SK-N-SH treated with all-trans-retinoic acid at 6 μM for 48 hours (cell line): Measurements from ENCODE around the gene CD79A.

ENCODE experiments used
- ARNTL ChIP-seq: fragments of 450-650 bp; formaldehyde crosslinking; IDR thresholded peaks from 2 replicates; pipeline ENCODE4 v1.5.0; 2020; ENCODE audit warnings: low read depth, mild to moderate bottlenecking, moderate library complexity, borderline replicate concordance
- ISL1 ChIP-seq: fragments of 250-450 bp; sonication (Bioruptor Pico); IDR thresholded peaks from 2 replicates; pipeline ENCODE4 v2.1.2; 2022; ENCODE audit warnings: mild to moderate bottlenecking, moderate library complexity
- OSR1 ChIP-seq: fragments of 250-450 bp; sonication (Bioruptor Pico); IDR thresholded peaks from 2 replicates; pipeline ENCODE4 v1.8.0; 2022; ENCODE audit warnings: moderate library complexity, mild to moderate bottlenecking, inconsistent platforms
- PPARA ChIP-seq: fragments of 250-450 bp; sonication (Bioruptor Pico); IDR thresholded peaks from 2 replicates; pipeline ENCODE4 v1.5.0; 2020; ENCODE audit warnings: mild to moderate bottlenecking, borderline replicate concordance
- RARB ChIP-seq: fragments of 250-450 bp; sonication (Bioruptor Pico); IDR thresholded peaks from 2 replicates; pipeline ENCODE4 v1.8.0; 2021; ENCODE audit warnings: mild to moderate bottlenecking, moderate library complexity
- TOX ChIP-seq: fragments of 250-450 bp; sonication (Bioruptor Pico); IDR thresholded peaks from 2 replicates; pipeline ENCODE4 v1.8.0; 2021; ENCODE audit warnings: mild to moderate bottlenecking, moderate library complexity, borderline replicate concordance
- ZC3H10 ChIP-seq: fragments of 250-450 bp; sonication (Bioruptor Pico); IDR thresholded peaks from 2 replicates; pipeline ENCODE4 v1.5.1; 2021; ENCODE audit warnings: mild to moderate bottlenecking, moderate library complexity
- TF ChIP-seq, protein P1 (sequence below): fragments of 250-450 bp; sonication (Bioruptor Pico); IDR thresholded peaks from 2 replicates; pipeline ENCODE4 v1.8.0; 2020; ENCODE audit warnings: mild to moderate bottlenecking, moderate library complexity, borderline replicate concordance
- TF ChIP-seq, protein P2 (sequence below): fragments of 250-450 bp; sonication (Bioruptor Pico); IDR thresholded peaks from 2 replicates; pipeline ENCODE4 v1.5.1; 2021; ENCODE audit warnings: mild to moderate bottlenecking, moderate library complexity

DNA sequence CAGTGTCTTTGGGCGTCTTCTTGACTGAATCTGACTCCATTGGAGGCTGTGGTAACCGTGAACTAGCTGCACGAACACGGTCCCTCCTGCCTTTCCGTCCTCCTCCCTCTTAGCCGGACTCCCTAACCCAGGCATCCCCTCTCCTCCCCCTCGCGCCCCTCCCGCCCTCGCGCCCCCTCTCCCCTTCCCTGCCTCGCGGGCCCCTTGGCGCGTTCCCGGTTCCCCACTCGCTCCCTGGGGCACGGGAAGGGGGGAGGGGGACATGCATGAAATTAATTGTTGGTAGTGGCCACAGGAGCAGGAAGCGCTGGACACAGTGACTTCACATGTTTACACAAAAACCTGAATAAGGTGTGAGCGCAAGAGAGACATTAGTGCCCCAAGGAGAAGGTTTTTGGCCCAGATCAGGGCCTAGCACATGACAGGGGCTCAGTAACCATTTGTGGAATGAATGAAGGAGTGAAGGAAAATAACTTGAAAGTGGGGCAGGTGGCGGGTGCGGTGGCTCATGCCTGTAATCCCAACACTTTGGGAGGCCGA, 32.0 kb upstream of the CD79A start:
- no peak for TF ChIP-seq RARB
- TF ChIP-seq OSR1 (CRISPR knock-in tag), result no peak
- no peak for TF ChIP-seq TOX (CRISPR knock-in tag)
- no peak for TF ChIP-seq ISL1 (CRISPR knock-in tag)
- TF ChIP-seq PPARA, result no peak
- no peak for TF ChIP-seq ARNTL (CRISPR knock-in tag)
- TF ChIP-seq, protein P1, sequence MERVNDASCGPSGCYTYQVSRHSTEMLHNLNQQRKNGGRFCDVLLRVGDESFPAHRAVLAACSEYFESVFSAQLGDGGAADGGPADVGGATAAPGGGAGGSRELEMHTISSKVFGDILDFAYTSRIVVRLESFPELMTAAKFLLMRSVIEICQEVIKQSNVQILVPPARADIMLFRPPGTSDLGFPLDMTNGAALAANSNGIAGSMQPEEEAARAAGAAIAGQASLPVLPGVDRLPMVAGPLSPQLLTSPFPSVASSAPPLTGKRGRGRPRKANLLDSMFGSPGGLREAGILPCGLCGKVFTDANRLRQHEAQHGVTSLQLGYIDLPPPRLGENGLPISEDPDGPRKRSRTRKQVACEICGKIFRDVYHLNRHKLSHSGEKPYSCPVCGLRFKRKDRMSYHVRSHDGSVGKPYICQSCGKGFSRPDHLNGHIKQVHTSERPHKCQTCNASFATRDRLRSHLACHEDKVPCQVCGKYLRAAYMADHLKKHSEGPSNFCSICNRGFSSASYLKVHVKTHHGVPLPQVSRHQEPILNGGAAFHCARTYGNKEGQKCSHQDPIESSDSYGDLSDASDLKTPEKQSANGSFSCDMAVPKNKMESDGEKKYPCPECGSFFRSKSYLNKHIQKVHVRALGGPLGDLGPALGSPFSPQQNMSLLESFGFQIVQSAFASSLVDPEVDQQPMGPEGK (CRISPR knock-in tag), result no peak
- TF ChIP-seq ZC3H10 (CRISPR knock-in tag), result no peak
- TF ChIP-seq, protein P2, sequence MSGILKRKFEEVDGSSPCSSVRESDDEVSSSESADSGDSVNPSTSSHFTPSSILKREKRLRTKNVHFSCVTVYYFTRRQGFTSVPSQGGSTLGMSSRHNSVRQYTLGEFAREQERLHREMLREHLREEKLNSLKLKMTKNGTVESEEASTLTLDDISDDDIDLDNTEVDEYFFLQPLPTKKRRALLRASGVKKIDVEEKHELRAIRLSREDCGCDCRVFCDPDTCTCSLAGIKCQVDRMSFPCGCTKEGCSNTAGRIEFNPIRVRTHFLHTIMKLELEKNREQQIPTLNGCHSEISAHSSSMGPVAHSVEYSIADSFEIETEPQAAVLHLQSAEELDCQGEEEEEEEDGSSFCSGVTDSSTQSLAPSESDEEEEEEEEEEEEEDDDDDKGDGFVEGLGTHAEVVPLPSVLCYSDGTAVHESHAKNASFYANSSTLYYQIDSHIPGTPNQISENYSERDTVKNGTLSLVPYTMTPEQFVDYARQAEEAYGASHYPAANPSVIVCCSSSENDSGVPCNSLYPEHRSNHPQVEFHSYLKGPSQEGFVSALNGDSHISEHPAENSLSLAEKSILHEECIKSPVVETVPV, result no peak
